ENCODE measurements around the gene LCN10. TPM values are rescaled to one million over a fixed set of nuclear protein-coding genes. Genes with fewer than 3 reads are reported as not detected.
A peak's percentile ranks its signal among the peaks of the same experiment; 100 is the strongest.

The LCN10 gene
- total RNA-seq, 1 donor from 2014 or later: 1.7 TPM

DNA sequence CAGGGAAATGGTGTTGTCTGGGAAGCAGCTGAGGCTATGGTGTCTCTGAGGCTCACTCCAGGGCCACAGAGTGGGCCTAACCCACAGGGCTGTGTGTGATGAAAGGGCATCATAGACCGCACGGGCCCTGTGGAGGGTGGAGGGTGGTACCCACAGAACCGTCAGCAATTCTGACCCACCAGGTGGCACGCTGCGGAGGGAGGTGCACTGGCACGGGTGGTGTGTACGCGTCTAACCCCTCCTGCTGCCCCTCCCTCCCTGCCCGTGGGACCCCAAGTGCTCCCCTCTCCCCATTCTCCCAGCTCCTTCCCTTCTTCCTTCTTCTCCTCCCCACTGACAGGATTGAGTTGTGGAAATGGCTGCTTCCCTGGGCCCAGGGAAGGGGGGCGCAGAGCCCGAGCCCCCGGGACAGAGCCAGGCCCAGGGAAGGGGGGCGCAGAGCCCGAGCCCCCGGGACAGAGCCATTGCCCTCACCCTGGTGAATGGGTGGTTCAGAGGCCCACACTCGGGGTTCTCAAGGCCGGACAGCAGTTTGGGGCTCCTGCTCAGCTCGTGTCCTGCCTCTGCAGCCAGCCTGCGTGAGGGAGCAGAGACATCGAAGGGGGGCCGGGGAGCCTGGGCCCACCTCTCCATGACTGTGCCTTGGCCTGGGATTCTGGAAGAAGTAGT, 6.8 kb downstream of the LCN10 start:
- Mint-ChIP-seq H3K36me3 (ENCODE audit: low read depth) (no peaks in the 10 kb centered on the region), H3K27ac (no peak overlapping the region), H3K27me3 (ENCODE audit: low read depth) (no peaks in the 10 kb centered on the region), H3K4me3 (ENCODE audit: low read depth) (no peak overlapping the region), H3K4me1 (ENCODE audit: low read depth) (peaks cover 8% of the 10 kb centered on the region), H3K9me3 (no peaks in the 10 kb centered on the region)
- no peak for DNase-seq (ENCODE audit: low spot score)
- intact Hi-C loops (cut with micrococcal nuclease): no loop called here

DNA sequence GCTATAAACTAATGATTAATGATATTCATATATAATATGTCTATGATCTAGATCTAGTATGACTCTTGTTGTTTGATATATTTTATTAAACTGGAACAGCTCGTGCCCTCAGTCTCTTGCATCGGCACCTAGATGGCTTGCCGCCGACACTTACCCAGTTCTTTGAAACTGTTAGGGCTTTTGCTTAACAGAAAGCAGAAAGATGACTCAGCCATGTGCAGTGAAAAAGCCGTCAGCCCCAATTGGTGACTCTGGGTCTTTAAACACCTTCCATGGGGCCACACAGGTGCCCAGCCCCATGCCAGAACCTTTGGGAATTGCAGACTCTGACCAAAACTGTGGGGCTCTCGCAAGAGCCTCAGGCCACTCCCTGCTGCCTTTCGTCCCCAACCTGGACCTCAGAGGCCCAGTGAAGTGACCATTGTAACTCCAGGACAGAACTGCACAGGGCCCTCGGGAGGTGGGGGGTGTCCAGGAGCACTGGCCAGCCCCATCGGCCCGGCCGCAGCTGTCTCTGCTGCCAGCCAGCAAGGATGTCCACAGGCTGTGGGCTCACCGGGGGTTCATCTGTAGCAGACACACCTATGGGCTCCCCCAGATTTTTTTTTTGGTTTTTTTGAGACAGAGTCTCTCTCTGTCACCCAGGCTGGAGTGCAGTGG, 7.8 kb downstream of the LCN10 start:
- Mint-ChIP-seq H3K27ac (no peak overlapping the region), H3K36me3 (ENCODE audit: low read depth) (no peaks in the 10 kb centered on the region), H3K27me3 (ENCODE audit: low read depth) (no peaks in the 10 kb centered on the region), H3K9me3 (no peaks in the 10 kb centered on the region), H3K4me1 (ENCODE audit: low read depth) (peaks cover 11% of the 10 kb centered on the region), H3K4me3 (ENCODE audit: low read depth) (no peak overlapping the region)
- intact Hi-C loops (cut with micrococcal nuclease): no loop called here
- no peak for DNase-seq (ENCODE audit: low spot score)

GRCh38 chr9:136733611-136734010, 9.1 kb downstream of the LCN10 start:
- H3K9me3 Mint-ChIP-seq: no peaks in the 10 kb centered on the region
- no peak overlapping the region for H3K4me3 Mint-ChIP-seq (ENCODE audit: low read depth)
- H3K27ac Mint-ChIP-seq: no peak overlapping the region
- intact Hi-C loops (cut with micrococcal nuclease): no loop called here
- peaks cover 13% of the 10 kb centered on the region for H3K4me1 Mint-ChIP-seq (ENCODE audit: low read depth)
- H3K36me3 Mint-ChIP-seq (ENCODE audit: low read depth): no peaks in the 10 kb centered on the region
- no peaks in the 10 kb centered on the region for H3K27me3 Mint-ChIP-seq (ENCODE audit: low read depth)
- DNase-seq (ENCODE audit: low spot score): no peak

- Mint-ChIP-seq H3K4me3 (ENCODE audit: low read depth) (no peak overlapping the region), H3K27me3 (ENCODE audit: low read depth) (no peaks in the 10 kb centered on the region), H3K27ac (no peak overlapping the region), H3K9me3 (no peaks in the 10 kb centered on the region), H3K4me1 (ENCODE audit: low read depth) (peaks cover 11% of the 10 kb centered on the region), H3K36me3 (ENCODE audit: low read depth) (no peaks in the 10 kb centered on the region)
- intact Hi-C loops (cut with micrococcal nuclease): no loop called here
- no peak for DNase-seq (ENCODE audit: low spot score)
These were observed 10.1 kb downstream of the LCN10 start for GRCh38 chr9:136732444-136733178.

DNA sequence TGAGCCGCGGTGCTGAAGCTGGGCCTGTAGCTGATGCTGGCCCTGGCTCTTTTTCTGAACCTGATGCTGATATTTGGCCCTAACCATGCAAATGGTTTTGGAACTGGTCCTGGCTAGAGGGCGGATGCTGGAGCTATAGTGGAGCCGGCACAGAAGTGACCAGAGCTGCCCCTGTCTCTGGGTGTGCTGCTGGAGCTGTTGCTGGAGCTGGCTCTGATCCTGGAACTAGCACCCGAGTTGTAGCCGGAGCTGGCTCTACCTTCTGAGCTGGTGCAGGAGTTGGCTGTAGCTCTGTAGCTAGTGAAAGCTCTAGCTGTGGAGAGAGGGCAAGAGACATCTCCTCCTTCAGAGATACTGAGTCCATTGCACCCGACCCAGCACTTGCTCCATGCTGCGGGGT, 12.8 kb downstream of the LCN10 start:
- H3K36me3 Mint-ChIP-seq (ENCODE audit: low read depth): peaks cover 22% of the 10 kb centered on the region
- peak overlapping the region; percentile 66 for H3K4me3 Mint-ChIP-seq (ENCODE audit: low read depth)
- H3K9me3 Mint-ChIP-seq: no peaks in the 10 kb centered on the region
- H3K27ac Mint-ChIP-seq: no peak overlapping the region
- H3K27me3 Mint-ChIP-seq (ENCODE audit: low read depth): no peaks in the 10 kb centered on the region
- no peak for DNase-seq (ENCODE audit: low spot score)
- intact Hi-C loops (cut with micrococcal nuclease): no loop called here
- peaks cover 19% of the 10 kb centered on the region for H3K4me1 Mint-ChIP-seq (ENCODE audit: low read depth)

DNA sequence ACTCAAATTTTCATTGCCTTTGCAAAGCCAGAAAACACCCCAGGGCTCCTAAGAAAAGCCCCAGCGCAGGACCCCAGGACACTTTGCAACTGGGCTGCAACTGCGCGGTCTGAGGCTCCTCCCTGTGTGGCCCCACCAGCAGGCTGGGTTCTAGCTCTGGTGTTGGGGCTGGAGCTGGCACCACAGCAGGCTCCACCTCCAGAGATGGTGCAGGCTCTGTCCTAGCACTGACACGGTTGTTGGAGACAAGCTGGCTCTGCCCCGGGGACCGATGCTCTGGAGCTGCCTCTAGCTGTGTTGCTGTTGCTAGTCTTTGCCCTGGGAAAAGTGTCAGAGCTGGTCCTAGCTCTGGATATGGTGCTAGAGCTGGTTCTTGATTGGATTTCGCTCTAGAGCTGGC, 13.6 kb downstream of the LCN10 start:
- intact Hi-C loops (cut with micrococcal nuclease): no loop called here
- H3K27ac Mint-ChIP-seq: no peak overlapping the region
- H3K36me3 Mint-ChIP-seq (ENCODE audit: low read depth): peaks cover 30% of the 10 kb centered on the region
- H3K4me3 Mint-ChIP-seq (ENCODE audit: low read depth): peak overlapping the region; percentile 66
- H3K27me3 Mint-ChIP-seq (ENCODE audit: low read depth): no peaks in the 10 kb centered on the region
- DNase-seq (ENCODE audit: low spot score): no peak
- H3K9me3 Mint-ChIP-seq: no peaks in the 10 kb centered on the region
- peaks cover 21% of the 10 kb centered on the region for H3K4me1 Mint-ChIP-seq (ENCODE audit: low read depth)

- Mint-ChIP-seq H3K27me3 (ENCODE audit: low read depth) (no peaks in the 10 kb centered on the region), H3K27ac (no peak overlapping the region), H3K36me3 (ENCODE audit: low read depth) (peaks cover 35% of the 10 kb centered on the region), H3K4me1 (ENCODE audit: low read depth) (peaks cover 21% of the 10 kb centered on the region), H3K4me3 (ENCODE audit: low read depth) (peak overlapping the region; percentile 66), H3K9me3 (no peaks in the 10 kb centered on the region)
- no peak for DNase-seq (ENCODE audit: low spot score)
- intact Hi-C loops (cut with micrococcal nuclease): loop anchor here (1.0 kb wide), 1 partner anchor 27 kb away; no protein-coding TSS in a partner anchor
These were observed 14.1 kb downstream of the LCN10 start for GRCh38 chr9:136728548-136729123.

- Mint-ChIP-seq H3K27ac (no peak overlapping the region), H3K9me3 (no peaks in the 10 kb centered on the region)
These were observed 14.6 kb downstream of the LCN10 start for GRCh38 chr9:136728080-136728547.

GRCh38 chr9:136726631-136727191, 16.0 kb downstream of the LCN10 start:
- Mint-ChIP-seq H3K27ac (peak overlapping the region; percentile 90), H3K36me3 (ENCODE audit: low read depth) (peaks cover 40% of the 10 kb centered on the region), H3K4me1 (ENCODE audit: low read depth) (peaks cover 17% of the 10 kb centered on the region), H3K4me3 (ENCODE audit: low read depth) (peak overlapping the region; percentile 97), H3K27me3 (ENCODE audit: low read depth) (no peaks in the 10 kb centered on the region), H3K9me3 (no peaks in the 10 kb centered on the region)
- peak; percentile 33 for DNase-seq (ENCODE audit: low spot score)
- intact Hi-C loops (cut with micrococcal nuclease): no loop called here

More at GRCh38 chr9:136728080-136728547, 14.6 kb downstream of the LCN10 start:
- H3K4me1 Mint-ChIP-seq (ENCODE audit: low read depth): peaks cover 21% of the 10 kb centered on the region
- H3K4me3 Mint-ChIP-seq (ENCODE audit: low read depth): peak overlapping the region; percentile 97
- H3K36me3 Mint-ChIP-seq (ENCODE audit: low read depth): peaks cover 40% of the 10 kb centered on the region
- no peaks in the 10 kb centered on the region for H3K27me3 Mint-ChIP-seq (ENCODE audit: low read depth)
- peak; percentile 88 for DNase-seq (ENCODE audit: low spot score)
- intact Hi-C loops (cut with micrococcal nuclease): loop anchor here (1.0 kb wide), 1 partner anchor 27 kb away; no protein-coding TSS in a partner anchor

- H3K4me1 Mint-ChIP-seq (ENCODE audit: low read depth): peaks cover 17% of the 10 kb centered on the region
- no peaks in the 10 kb centered on the region for H3K9me3 Mint-ChIP-seq
- H3K36me3 Mint-ChIP-seq (ENCODE audit: low read depth): peaks cover 40% of the 10 kb centered on the region
- intact Hi-C loops (cut with micrococcal nuclease): no loop called here
- DNase-seq (ENCODE audit: low spot score): no peak
- peak overlapping the region; percentile 97 for H3K4me3 Mint-ChIP-seq (ENCODE audit: low read depth)
- H3K27ac Mint-ChIP-seq: peak overlapping the region; percentile 90
- H3K27me3 Mint-ChIP-seq (ENCODE audit: low read depth): no peaks in the 10 kb centered on the region
These were observed 16.6 kb downstream of the LCN10 start for GRCh38 chr9:136726118-136726517.

- Mint-ChIP-seq H3K4me1 (ENCODE audit: low read depth) (peaks cover 17% of the 10 kb centered on the region), H3K9me3 (no peaks in the 10 kb centered on the region), H3K27ac (no peak overlapping the region), H3K27me3 (ENCODE audit: low read depth) (no peaks in the 10 kb centered on the region), H3K36me3 (ENCODE audit: low read depth) (peaks cover 40% of the 10 kb centered on the region), H3K4me3 (ENCODE audit: low read depth) (peak overlapping the region; percentile 97)
- intact Hi-C loops (cut with micrococcal nuclease): no loop called here
- no peak for DNase-seq (ENCODE audit: low spot score)
These were observed 17.1 kb downstream of the LCN10 start for GRCh38 chr9:136725612-136726011.

DNA sequence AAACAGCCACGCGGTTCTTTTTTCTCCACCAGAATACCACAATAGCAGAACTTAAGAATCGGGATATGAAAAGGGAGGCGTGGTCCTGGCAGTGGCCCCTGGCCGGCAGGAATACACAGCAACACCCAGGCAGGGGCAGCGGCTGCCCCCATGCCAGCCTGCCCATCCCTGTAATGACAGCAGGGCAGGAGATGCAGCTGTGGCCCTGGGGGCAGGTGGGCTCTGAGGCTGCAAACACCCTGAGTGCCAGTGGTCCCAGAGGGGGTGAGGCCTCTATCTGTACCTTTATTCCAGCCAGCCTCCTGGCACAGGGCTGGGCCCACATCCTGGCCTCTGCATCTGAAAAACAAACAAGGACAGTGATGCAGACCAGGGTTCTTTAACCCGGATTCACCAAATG, 18.0 kb downstream of the LCN10 start:
- H3K4me3 Mint-ChIP-seq (ENCODE audit: low read depth): no peak overlapping the region
- H3K36me3 Mint-ChIP-seq (ENCODE audit: low read depth): peaks cover 40% of the 10 kb centered on the region
- H3K9me3 Mint-ChIP-seq: no peaks in the 10 kb centered on the region
- H3K27me3 Mint-ChIP-seq (ENCODE audit: low read depth): no peaks in the 10 kb centered on the region
- peaks cover 12% of the 10 kb centered on the region for H3K4me1 Mint-ChIP-seq (ENCODE audit: low read depth)
- no peak overlapping the region for H3K27ac Mint-ChIP-seq
- DNase-seq (ENCODE audit: low spot score): no peak
- intact Hi-C loops (cut with micrococcal nuclease): no loop called here
